Esophagus squamous epithelium (tissue), 4 donors: ENCODE measurements around the gene CPB1.

ENCODE experiments used
- CTCF ChIP-seq, 6 experiments: fragments of 450-650 bp in 4 of 6; fragments of 200-600 bp in 2 of 6; sonication (generic) in 2 of 6; IDR thresholded peaks; one replicate each; pipeline ENCODE4 v1.5.1; 2016 to 2019; ENCODE audit warnings: antibody characterized with exemption in 6 of 6, mild to moderate bottlenecking in 4 of 6, moderate library complexity in 4 of 6
- POLR2A ChIP-seq, 4 donors: fragments of 450-650 bp; IDR thresholded peaks; one replicate each; pipeline ENCODE4 v1.6.1; 2017; ENCODE audit warnings: antibody characterized with exemption in 4 of 4, mild to moderate bottlenecking in 4 of 4, moderate library complexity in 3 of 4

GRCh38 chr3:148848410-148848809 is 20.8 kb downstream of the CPB1 start:
- TF ChIP-seq CTCF (IDR thresholded peaks at IDR 0.05) (no peak), POLR2A (IDR thresholded peaks at IDR 0.05) (no peak)
